ENCODE data around the gene FCGR2B.
A peak's percentile ranks its signal among the peaks of the same experiment; 100 is the strongest.
"Not testable (repeated sequence)": the region's sequence is repeated elsewhere in the genome, so short reads cannot be mapped to it uniquely, and the experiment has no call there.

The FCGR2B gene

DNA sequence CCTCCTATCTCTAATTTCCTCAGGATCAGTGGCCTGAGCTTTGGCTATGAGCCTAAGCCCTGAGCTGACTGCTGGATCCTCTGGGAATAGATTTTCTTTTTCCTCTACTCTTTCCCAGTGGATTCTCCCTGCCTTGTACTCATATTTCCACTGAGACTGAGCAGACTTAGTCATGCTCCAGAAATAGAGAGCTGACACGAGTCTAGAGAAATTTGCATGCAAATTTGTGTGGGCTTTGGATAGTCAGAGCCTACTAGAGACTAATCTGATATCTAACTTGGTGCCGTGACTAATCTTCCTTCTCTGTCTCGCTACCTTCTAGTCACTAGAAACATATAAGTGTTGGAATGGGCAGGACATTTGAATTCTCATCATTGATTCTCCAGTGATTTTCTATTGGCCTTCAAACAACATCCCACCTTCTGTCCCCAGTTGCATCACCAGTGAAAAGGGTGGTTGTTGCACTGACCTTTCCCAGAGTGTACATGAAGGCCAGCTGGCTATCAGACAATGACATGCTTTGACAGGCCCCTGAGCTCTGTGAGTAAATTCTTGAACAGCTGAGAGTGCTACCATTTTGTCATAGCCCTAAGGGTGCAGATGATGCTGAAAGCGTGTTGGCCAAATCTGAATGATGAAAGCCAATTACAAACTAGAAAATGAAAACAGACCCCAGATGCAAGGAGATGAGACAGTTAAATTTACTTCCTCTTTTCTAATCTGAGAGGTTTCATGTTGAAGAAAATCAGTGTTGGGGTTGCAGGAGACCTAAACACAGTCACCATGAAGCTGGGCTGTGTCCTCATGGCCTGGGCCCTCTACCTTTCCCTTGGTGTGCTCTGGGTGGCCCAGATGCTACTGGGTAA, 43.8 kb downstream of the FCGR2B start, which contains the start of gene FCRLA:
TSS of gene FCRLA (plus strand) at position 748 of the 866 bp plus-strand sequence. CDS start at position 784, 36 bp downstream.
- DNase-seq, result no peak

- no peak for DNase-seq
Measured at GRCh38 chr1:161707503-161707902, 44.6 kb downstream of the FCGR2B start.

GRCh38 chr1:161709373-161709772, 46.4 kb downstream of the FCGR2B start:
- no peak for DNase-seq

GRCh38 chr1:161710560-161710959, 47.6 kb downstream of the FCGR2B start:
- DNase-seq, result no peak

GRCh38 chr1:161718559-161719324, 55.8 kb downstream of the FCGR2B start:
- DNase-seq, result no peak

- no peak for DNase-seq
Measured at GRCh38 chr1:161719325-161719611, 56.3 kb downstream of the FCGR2B start.

GRCh38 chr1:161720422-161720821, 57.5 kb downstream of the FCGR2B start:
- DNase-seq, result no peak

DNA sequence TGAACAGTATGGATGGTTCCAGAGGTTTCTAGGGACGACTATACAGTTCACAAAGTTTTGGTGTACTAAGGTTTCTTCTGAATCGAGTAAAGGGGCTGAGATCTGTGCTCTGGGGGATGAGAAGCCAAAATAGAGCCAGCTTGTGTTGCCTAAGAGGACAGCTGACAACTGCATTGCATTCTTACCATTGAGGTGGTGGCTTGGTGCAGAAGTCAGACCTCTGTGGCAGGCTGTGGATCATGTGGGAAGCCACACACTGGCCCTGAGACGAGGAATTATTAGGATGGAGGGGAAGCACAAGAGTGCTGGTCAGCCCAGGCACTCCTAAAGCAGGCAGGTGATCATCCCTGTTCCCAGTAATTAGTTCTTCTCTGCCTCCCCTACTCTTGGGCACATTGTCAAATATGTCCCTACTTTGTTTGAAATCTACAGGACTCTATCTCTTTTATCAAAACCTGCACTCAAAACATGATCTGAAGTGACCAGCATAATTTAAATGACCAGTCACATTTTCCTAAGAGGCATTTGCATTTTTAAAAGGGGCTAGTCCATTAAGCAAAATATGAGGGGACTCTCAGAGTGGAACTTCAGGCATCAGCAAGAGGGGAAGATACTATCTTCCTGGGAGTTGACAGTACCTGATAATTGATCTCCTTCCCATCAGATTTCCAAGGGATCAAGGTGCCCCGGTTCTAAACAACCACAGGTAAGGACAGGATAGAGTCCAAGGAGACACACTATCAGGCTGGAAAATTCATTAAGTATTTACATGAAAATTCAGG, 58.2 kb downstream of the FCGR2B start, which contains the start of gene FCRLB:
TSS of gene FCRLB (plus strand) at position 589 of the 782 bp plus-strand sequence. CDS start 1,129 bp downstream, outside the sequence.
- DNase-seq, result no peak

DNA sequence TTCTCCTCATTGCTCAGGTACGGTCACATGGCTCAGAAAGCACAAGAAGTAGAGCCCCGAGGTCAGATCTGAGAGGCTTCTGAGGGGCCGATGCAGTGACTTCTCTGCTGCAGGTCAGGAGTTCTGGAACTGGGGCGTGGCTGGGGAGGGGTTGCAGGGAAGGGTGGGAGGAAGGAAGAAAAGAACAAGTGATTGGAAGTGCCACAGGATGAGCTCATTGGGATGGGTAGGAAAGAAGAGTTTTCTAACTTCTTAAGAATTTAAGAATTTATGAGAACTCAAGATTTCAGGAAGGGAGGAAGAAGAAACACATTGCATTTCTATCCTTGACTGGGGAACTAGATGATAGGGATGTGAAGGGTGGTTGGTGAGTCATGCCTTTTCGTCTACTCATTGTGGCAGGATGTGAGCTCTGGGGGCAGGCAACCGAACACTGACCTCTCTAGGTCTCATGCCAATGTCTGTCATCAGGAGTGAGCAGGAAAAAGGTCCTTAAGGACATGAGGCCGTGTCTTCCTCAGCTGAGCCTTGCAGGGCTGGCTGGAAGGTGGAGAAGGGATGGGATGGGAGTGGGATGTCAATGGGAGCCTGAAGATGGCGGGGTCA, 58.9 kb downstream of the FCGR2B start:
- DNase-seq, result no peak

GRCh38 chr1:161722406-161722805, 59.5 kb downstream of the FCGR2B start:
- DNase-seq, result no peak

GRCh38 chr1:161723459-161724141, 60.7 kb downstream of the FCGR2B start:
- DNase-seq, result no peak

- not testable (repeated sequence) for DNase-seq
Measured at GRCh38 chr1:161725258-161725907, 62.4 kb downstream of the FCGR2B start.

DNA sequence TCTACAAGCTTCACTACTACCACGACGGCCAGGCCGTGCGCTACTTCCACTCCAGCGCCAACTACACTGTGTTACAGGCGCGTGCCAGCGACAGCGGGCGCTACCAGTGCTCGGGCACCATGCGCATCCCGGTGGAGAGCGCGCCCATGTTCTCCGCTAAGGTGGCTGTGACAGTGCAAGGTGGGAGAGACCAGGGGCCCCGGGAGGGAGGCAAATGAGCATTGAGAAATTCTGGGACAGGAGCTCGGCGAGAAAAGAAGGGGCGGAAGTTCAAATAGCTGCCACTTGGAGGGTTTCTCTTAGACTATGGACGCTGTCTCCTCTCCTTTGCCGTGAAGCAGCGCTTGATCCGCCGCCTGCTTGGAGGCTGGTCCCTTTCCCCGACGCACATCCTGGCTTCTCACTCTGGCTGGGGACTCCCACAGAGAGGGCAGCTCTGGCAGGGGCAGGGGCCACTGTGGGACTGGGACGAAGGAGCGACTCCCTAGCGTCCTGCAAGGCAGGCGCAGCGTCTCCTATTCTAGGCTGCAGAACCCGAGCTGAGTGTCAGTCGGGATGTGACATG, 63.0 kb downstream of the FCGR2B start:
- DNase-seq, result peak; percentile 29

- DNase-seq, result peak; percentile 67
Measured at GRCh38 chr1:161726473-161727255, 63.7 kb downstream of the FCGR2B start.

GRCh38 chr1:161727256-161727924, 64.4 kb downstream of the FCGR2B start:
- DNase-seq, result no peak

Measured in activated naive CD4-positive, alpha-beta T cell treated with anti-CD3 and anti-CD28 coated beads, Interleukin-2, amount 50 U/mL, for 16 hours (primary cell).